Thymus (tissue), 14 donors: ENCODE measurements around the gene ESR2. TPM values are rescaled to one million over a fixed set of nuclear protein-coding genes. Genes with fewer than 3 reads are reported as not detected.
A peak's percentile ranks its signal among the peaks of the same experiment; 100 is the strongest.

ENCODE experiments used
- DNase-seq, 9 donors: peaks; one replicate each; pipeline ENCODE4 v3.0.0-alpha.2; 2013; ENCODE audit warnings: low spot score in 9 of 9, low read depth in 6 of 9, missing footprints in 1 of 9
- H3K27ac ChIP-seq, 2 donors: one replicate each; pipeline ENCODE4 v1.5.1; 2013; ENCODE audit warnings: control low read depth in 1 of 2, low read depth in 1 of 2, low read length in 1 of 2, mild to moderate bottlenecking in 1 of 2, moderate library complexity in 1 of 2
- H3K27me3 ChIP-seq, 2 donors: one replicate each; pipeline ENCODE4 v1.5.1; 2013; ENCODE audit warnings: low read length in 1 of 2; ENCODE audit not compliant: control insufficient read depth in 2 of 2, insufficient read depth in 1 of 2
- H3K36me3 ChIP-seq, 2 donors: one replicate each; pipeline ENCODE4 v1.5.1; 2013; ENCODE audit warnings: low read length in 1 of 2, mild to moderate bottlenecking in 1 of 2, moderate library complexity in 1 of 2; ENCODE audit not compliant: control insufficient read depth in 2 of 2, insufficient read depth in 2 of 2
- H3K4me1 ChIP-seq, 2 donors: one replicate each; pipeline ENCODE4 v1.5.1; 2013; ENCODE audit warnings: low read length in 2 of 2; ENCODE audit not compliant: control insufficient read depth in 2 of 2, insufficient read depth in 2 of 2
- H3K4me3 ChIP-seq, 2 donors: one replicate each; pipeline ENCODE4 v1.5.1; 2013; ENCODE audit warnings: low read length in 2 of 2, control low read depth in 1 of 2, mild to moderate bottlenecking in 1 of 2
- H3K9me3 ChIP-seq, 2 donors: one replicate each; pipeline ENCODE4 v1.5.1; 2013; ENCODE audit warnings: low read length in 1 of 2, mild to moderate bottlenecking in 1 of 2; ENCODE audit not compliant: control insufficient read depth in 2 of 2, insufficient read depth in 1 of 2
- WGBS: extraction: QIAGEN DNeasy Blood & Tissue Kit; methylation state at CpG from one replicate; pipeline ENCODE4 v1.1.7; 2013; 5-methylcytosine and 5-hydroxymethylcytosine counted together
- long read RNA-seq, 10 donors: transcript quantifications; one replicate each; lab custom pipeline, GENCODE V29; 2026
- polyA plus RNA-seq: library from polyadenylated mRNA; stranded (reverse); fragments of 200-250 nt; gene quantifications from one replicate; pipeline ENCODE4 v1.2.3, GENCODE V29; 2013
- total RNA-seq: library from RNA; stranded (reverse); fragments of 120-200 nt; gene quantifications from one replicate; pipeline ENCODE4 v1.2.4, GENCODE V29; 2013
- donor health status: healthy.

Gene ESR2
- 0.52 TPM for total RNA-seq
- 2.3 TPM for polyA plus RNA-seq
- long read RNA-seq, donor 1: 0 reads
- long read RNA-seq, donor 2: 0 reads
- long read RNA-seq, donor 3: 0 reads
- long read RNA-seq, donor 4: 0 reads
- long read RNA-seq, donor 5: 0 reads
- long read RNA-seq, donor 6: 0 reads
- long read RNA-seq, donor 7: 0 reads
- long read RNA-seq, donor 8: 0 reads
- long read RNA-seq, donor 9: 0 reads
- long read RNA-seq, donor 10: 0 reads

- H3K27ac ChIP-seq: peak within 1 kb of the TSS in 1 of 2 donors; percentile 11
- no peaks in the 10 kb centered on the region for H3K9me3 ChIP-seq
- DNase-seq: peak in 7 of 9 donors; percentile 31 to 76 (median 51)
- peaks cover 0 to 19% of the 10 kb centered on the region in 2 donors for H3K27me3 ChIP-seq
- WGBS: 1% methylated on average over 49 of the region's 49 CpGs
- H3K36me3 ChIP-seq: no peaks in the 10 kb centered on the region
- H3K4me1 ChIP-seq: peaks cover 18 to 20% of the 10 kb centered on the region in 2 donors
- peak within 1 kb of the TSS; percentile 51 to 58 for H3K4me3 ChIP-seq
Measured at GRCh38 chr14:64293976-64294671, at the start of gene ESR2. Gene ESR2, minus strand, starts transcription at chr14:64294371. Its CDS starts 11,386 bp downstream, at chr14:64282985.

GRCh38 chr14:64340560-64341196 lies 46.5 kb upstream of the ESR2 start:
- H3K4me3 ChIP-seq: no peak overlapping the region
- H3K27ac ChIP-seq: no peak overlapping the region
- WGBS: 91% methylated on average over 8 of the region's 8 CpGs
- H3K4me1 ChIP-seq: peaks cover 2 to 17% of the 10 kb centered on the region in 2 donors
- H3K36me3 ChIP-seq: no peaks in the 10 kb centered on the region
- H3K9me3 ChIP-seq: peaks cover 0 to 14% of the 10 kb centered on the region in 2 donors
- DNase-seq: no peak
- no peaks in the 10 kb centered on the region for H3K27me3 ChIP-seq

- H3K27ac ChIP-seq: peak overlapping the region; percentile 33 to 86
- H3K27me3 ChIP-seq: no peaks in the 10 kb centered on the region
- 1% methylated on average over 43 of the region's 49 CpGs for WGBS
- H3K4me1 ChIP-seq: peaks cover 2 to 16% of the 10 kb centered on the region in 2 donors
- DNase-seq: peak; percentile 76 to 94 (median 87)
- H3K9me3 ChIP-seq: peaks cover 0 to 14% of the 10 kb centered on the region in 2 donors
- peak overlapping the region; percentile 78 to 80 for H3K4me3 ChIP-seq
- no peaks in the 10 kb centered on the region for H3K36me3 ChIP-seq
Measured at GRCh38 chr14:64338616-64339316, 44.6 kb upstream of the ESR2 start.

- WGBS: under 1% methylated on average over 49 of the region's 49 CpGs
- Histone ChIP-seq H3K4me3 (peak overlapping the region; percentile 78 to 80), H3K36me3 (no peaks in the 10 kb centered on the region), H3K4me1 (peaks cover 2 to 16% of the 10 kb centered on the region in 2 donors), H3K27ac (peak overlapping the region; percentile 86 to 88), H3K27me3 (no peaks in the 10 kb centered on the region), H3K9me3 (peaks cover 0 to 14% of the 10 kb centered on the region in 2 donors)
- DNase-seq: peak in 7 of 9 donors; percentile 34 to 80 (median 61)
Measured at GRCh38 chr14:64337888-64338615, 43.9 kb upstream of the ESR2 start.

GRCh38 chr14:64329149-64329548 lies 35.0 kb upstream of the ESR2 start:
- no peaks in the 10 kb centered on the region for H3K4me1 ChIP-seq
- WGBS: 93% methylated on average over 3 of the region's 3 CpGs
- no peaks in the 10 kb centered on the region for H3K27me3 ChIP-seq
- H3K36me3 ChIP-seq: no peaks in the 10 kb centered on the region
- no peak overlapping the region for H3K4me3 ChIP-seq
- no peak overlapping the region for H3K27ac ChIP-seq
- no peak for DNase-seq
- H3K9me3 ChIP-seq: no peaks in the 10 kb centered on the region

GRCh38 chr14:64326502-64326901 lies 32.3 kb upstream of the ESR2 start:
- DNase-seq: no peak
- no peaks in the 10 kb centered on the region for H3K36me3 ChIP-seq
- H3K27ac ChIP-seq: no peak overlapping the region
- H3K27me3 ChIP-seq: no peaks in the 10 kb centered on the region
- no peak overlapping the region for H3K4me3 ChIP-seq
- 98% methylated on average over 2 of the region's 2 CpGs for WGBS
- no peaks in the 10 kb centered on the region for H3K9me3 ChIP-seq
- no peaks in the 10 kb centered on the region for H3K4me1 ChIP-seq

GRCh38 chr14:64324895-64325294 lies 30.7 kb upstream of the ESR2 start:
- H3K27ac ChIP-seq: no peak overlapping the region
- H3K4me3 ChIP-seq: no peak overlapping the region
- no peaks in the 10 kb centered on the region for H3K36me3 ChIP-seq
- H3K4me1 ChIP-seq: no peaks in the 10 kb centered on the region
- 94% methylated on average over 1 of the region's 1 CpG for WGBS
- DNase-seq: no peak
- no peaks in the 10 kb centered on the region for H3K9me3 ChIP-seq
- no peaks in the 10 kb centered on the region for H3K27me3 ChIP-seq

GRCh38 chr14:64324461-64324860 lies 30.3 kb upstream of the ESR2 start:
- Histone ChIP-seq H3K36me3 (no peaks in the 10 kb centered on the region), H3K9me3 (no peaks in the 10 kb centered on the region), H3K4me1 (no peaks in the 10 kb centered on the region), H3K4me3 (no peak overlapping the region), H3K27me3 (no peaks in the 10 kb centered on the region), H3K27ac (no peak overlapping the region)
- DNase-seq: no peak
- WGBS: 55% methylated on average over 1 of the region's 1 CpG
